ENCODE data around the gene SHROOM2.
A peak's percentile ranks its signal among the peaks of the same experiment; 100 is the strongest.
"Not testable (repeated sequence)": the region's sequence is repeated elsewhere in the genome, so short reads cannot be mapped to it uniquely, and the experiment has no call there.

SHROOM2 gene

DNA sequence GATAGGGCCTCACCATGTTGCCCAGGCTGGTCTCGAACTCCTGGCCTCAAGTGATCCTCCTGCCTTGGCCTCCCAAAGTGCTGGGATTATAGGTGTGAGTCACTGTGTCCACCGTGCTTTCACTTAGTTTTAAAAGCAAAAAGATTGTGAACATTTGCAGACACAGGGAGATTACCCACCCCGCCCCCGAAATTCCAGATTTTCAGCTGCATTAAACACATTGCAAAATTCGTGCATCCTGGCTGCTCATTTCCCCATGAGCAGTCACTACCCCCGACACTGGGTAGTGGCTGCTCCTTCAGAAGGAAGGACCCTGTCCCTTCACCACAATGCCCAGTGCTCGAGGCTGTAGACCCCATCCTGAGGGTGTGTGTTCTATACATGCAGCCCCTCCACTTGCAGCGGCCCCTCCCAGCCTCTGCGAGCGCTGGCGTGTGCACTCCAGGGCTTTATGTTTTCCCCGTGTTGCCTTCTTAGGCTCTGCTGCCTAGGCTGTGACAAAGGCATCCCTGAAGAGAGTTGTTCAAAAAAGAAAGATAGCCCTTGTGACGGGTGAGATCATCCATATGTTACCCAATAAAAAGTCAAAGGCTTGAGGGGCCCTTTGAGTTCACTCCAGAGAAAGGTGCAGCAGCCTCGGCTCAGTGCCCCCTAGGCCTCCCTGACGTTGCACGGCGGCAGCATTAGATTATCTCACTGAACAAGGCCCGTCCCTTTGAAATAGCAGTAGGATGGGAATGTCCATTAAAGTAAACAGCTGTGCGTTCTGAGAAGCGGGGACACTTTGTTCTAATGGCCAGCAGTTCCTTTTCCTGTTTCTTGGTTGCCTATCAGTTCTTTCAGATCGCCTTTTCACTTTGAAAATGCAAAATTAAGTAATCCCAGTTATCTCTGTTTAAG lies 71.6 kb downstream of the SHROOM2 start:
- peaks cover 22% of the 10 kb centered on the region for H3K27me3 ChIP-seq (replicated peaks; ENCODE audit: control insufficient read depth, insufficient read depth, low read length)
- DNase-seq (ENCODE audit: low read depth), result no peak
- H3K9me3 ChIP-seq (ENCODE audit: control insufficient read depth, low read length), result no peaks in the 10 kb centered on the region
- H3K4me1 ChIP-seq (ENCODE audit: control insufficient read depth, insufficient read depth, low read length), result no peaks in the 10 kb centered on the region
- no peak overlapping the region for H3K4me3 ChIP-seq (ENCODE audit: low read length)
- no peak overlapping the region for H3K9ac ChIP-seq (ENCODE audit: low read length)
- H3K36me3 ChIP-seq (ENCODE audit: control insufficient read depth, insufficient read depth, low read length, severe bottlenecking), result no peaks in the 10 kb centered on the region

DNA sequence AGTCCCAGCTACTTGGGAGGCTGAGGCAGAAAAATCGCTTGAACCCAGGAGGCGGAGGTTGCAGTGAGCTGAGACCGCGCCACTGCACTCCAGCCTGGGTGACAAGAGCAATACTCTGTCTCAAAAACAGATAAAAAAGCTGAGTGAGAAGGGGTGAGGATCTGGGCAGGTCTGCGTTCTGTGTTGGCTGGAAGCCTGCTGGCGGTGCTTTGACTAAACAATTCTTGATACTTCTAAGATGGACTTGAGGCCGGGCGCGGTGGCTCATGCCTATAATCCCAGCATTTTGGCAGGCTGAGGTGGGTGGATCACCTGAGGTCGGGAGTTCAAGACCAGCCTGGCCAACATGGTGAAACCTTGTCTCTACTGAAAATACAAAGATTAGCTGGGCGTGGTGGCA lies 72.5 kb downstream of the SHROOM2 start:
- not testable (repeated sequence) for H3K9me3 ChIP-seq (ENCODE audit: control insufficient read depth, low read length); H3K9ac ChIP-seq (ENCODE audit: low read length); DNase-seq (ENCODE audit: low read depth); H3K4me3 ChIP-seq (ENCODE audit: low read length); H3K4me1 ChIP-seq (ENCODE audit: control insufficient read depth, insufficient read depth, low read length); H3K36me3 ChIP-seq (ENCODE audit: control insufficient read depth, insufficient read depth, low read length, severe bottlenecking)
- peaks cover 16% of the 10 kb centered on the region for H3K27me3 ChIP-seq (replicated peaks; ENCODE audit: control insufficient read depth, insufficient read depth, low read length)

DNA sequence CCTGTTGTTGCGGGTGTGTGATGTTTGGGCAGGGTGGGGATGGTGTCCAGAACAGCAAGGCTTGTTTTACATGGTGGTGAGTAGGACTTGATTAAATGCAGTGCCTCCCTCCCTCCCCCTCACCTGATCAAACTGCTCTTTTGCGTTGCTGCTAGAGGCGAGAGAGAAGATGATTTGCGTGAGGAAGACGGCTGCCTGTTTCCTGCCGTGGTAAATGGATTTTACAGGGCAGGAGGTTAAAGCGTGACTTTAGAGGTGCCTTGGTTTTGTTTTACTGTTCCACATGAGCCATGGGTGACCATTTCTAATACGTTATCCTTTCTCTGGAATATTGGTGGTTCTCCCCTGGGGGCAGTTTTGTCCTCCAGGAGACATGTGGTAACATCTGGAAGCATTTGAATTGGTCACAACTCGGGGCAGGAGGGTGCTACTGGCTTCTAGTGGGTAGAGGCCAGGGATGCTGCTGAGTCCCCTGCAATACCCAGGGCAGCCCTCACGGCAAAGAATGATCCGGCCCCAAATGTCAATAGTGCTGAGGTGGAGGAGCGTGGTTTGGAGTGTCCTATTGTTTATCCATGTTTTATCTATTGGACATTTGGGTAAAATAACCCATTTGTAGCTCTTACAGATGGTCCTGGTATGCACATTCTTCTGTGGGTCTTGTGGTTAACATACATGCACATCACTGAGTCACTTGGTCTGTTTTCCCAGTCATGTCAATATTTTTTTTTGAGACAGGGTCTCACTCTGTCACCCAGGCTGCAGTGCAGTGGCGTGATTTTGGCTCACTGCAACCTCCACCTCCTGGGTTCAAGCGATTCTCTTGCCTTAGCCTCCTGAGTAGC lies 73.7 kb downstream of the SHROOM2 start:
- Histone ChIP-seq H3K36me3 (ENCODE audit: control insufficient read depth, insufficient read depth, low read length, severe bottlenecking) (no peaks in the 10 kb centered on the region), H3K27me3 (replicated peaks; ENCODE audit: control insufficient read depth, insufficient read depth, low read length) (peaks cover 8% of the 10 kb centered on the region), H3K4me1 (ENCODE audit: control insufficient read depth, insufficient read depth, low read length) (no peaks in the 10 kb centered on the region), H3K9ac (ENCODE audit: low read length) (no peak overlapping the region), H3K4me3 (ENCODE audit: low read length) (no peak overlapping the region), H3K9me3 (ENCODE audit: control insufficient read depth, low read length) (no peaks in the 10 kb centered on the region)
- peak; percentile 38 for DNase-seq (ENCODE audit: low read depth)

DNA sequence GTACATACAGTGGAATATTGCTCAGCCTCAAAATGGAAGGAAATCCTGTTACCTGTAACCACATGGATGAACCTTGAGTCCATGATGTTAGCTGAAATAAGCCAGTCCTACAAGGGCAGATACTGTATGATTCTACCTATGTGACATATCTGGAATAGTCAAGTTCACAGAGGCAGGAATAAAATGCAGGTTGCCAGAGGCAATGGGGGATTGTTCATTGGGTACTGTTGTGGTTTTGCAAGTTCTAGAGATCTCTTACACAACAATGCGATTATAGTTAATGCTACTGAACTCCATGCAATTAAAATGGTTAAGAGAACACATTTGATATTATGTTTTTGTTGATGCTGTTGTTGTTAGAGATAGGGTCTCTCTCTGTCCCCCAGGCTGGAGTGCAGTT lies 74.6 kb downstream of the SHROOM2 start:
- no peaks in the 10 kb centered on the region for H3K4me1 ChIP-seq (ENCODE audit: control insufficient read depth, insufficient read depth, low read length)
- H3K4me3 ChIP-seq (ENCODE audit: low read length), result no peak overlapping the region
- H3K9ac ChIP-seq (ENCODE audit: low read length), result no peak overlapping the region
- peaks cover 8% of the 10 kb centered on the region for H3K27me3 ChIP-seq (replicated peaks; ENCODE audit: control insufficient read depth, insufficient read depth, low read length)
- H3K9me3 ChIP-seq (ENCODE audit: control insufficient read depth, low read length), result no peaks in the 10 kb centered on the region
- DNase-seq (ENCODE audit: low read depth), result no peak
- H3K36me3 ChIP-seq (ENCODE audit: control insufficient read depth, insufficient read depth, low read length, severe bottlenecking), result no peaks in the 10 kb centered on the region

DNA sequence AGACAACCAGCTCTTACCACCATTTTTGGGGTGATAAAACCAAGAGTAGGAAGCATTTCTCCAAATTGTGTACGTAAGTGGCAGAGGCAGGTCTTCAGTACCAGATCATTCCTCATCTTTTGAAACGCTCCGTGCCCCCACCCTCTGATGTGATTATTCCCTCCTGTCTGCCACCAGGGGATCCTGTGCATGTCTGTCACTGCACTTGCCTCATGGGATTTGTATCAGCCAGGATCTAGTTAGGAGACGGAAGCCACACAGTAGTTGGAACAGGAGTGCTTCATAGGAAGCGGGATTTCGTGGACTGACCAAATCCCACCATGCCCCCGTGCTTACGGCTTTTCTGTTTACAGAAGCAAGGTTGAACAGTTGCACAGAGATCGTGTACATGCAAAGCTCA lies 75.5 kb downstream of the SHROOM2 start:
- Histone ChIP-seq H3K27me3 (replicated peaks; ENCODE audit: control insufficient read depth, insufficient read depth, low read length) (peaks cover 8% of the 10 kb centered on the region), H3K36me3 (ENCODE audit: control insufficient read depth, insufficient read depth, low read length, severe bottlenecking) (no peaks in the 10 kb centered on the region), H3K4me3 (ENCODE audit: low read length) (no peak overlapping the region), H3K9me3 (ENCODE audit: control insufficient read depth, low read length) (no peaks in the 10 kb centered on the region), H3K9ac (ENCODE audit: low read length) (no peak overlapping the region), H3K4me1 (ENCODE audit: control insufficient read depth, insufficient read depth, low read length) (no peaks in the 10 kb centered on the region)
- DNase-seq (ENCODE audit: low read depth), result no peak

- Histone ChIP-seq H3K9ac (ENCODE audit: low read length) (no peak overlapping the region), H3K4me3 (ENCODE audit: low read length) (no peak overlapping the region), H3K9me3 (ENCODE audit: control insufficient read depth, low read length) (no peaks in the 10 kb centered on the region), H3K4me1 (ENCODE audit: control insufficient read depth, insufficient read depth, low read length) (no peaks in the 10 kb centered on the region), H3K27me3 (replicated peaks; ENCODE audit: control insufficient read depth, insufficient read depth, low read length) (peaks cover 14% of the 10 kb centered on the region), H3K36me3 (ENCODE audit: control insufficient read depth, insufficient read depth, low read length, severe bottlenecking) (no peaks in the 10 kb centered on the region)
- DNase-seq (ENCODE audit: low read depth), result no peak
These were observed 76.3 kb downstream of the SHROOM2 start for GRCh38 chrX:9862525-9862924.

DNA sequence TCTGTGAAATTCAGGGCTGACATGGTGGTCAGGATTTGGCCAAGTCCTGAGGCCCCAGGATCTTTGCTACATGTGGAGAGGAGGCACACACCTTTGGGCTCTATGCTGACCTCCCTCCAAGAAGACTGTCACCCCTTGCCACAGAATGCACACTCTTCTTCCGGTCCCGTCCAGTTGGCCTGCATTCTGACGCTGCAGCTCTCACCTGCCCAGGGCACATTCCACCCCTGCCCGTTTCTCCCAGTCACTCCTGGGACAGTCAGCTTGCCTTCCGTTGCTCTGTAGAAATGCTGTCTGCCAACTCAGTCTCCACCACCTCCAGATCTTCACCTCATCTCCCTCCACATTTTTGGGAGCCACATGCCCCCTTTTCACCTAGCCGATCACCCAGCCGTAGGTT lies 76.7 kb downstream of the SHROOM2 start:
- no peaks in the 10 kb centered on the region for H3K36me3 ChIP-seq (ENCODE audit: control insufficient read depth, insufficient read depth, low read length, severe bottlenecking)
- H3K4me3 ChIP-seq (ENCODE audit: low read length), result no peak overlapping the region
- no peak overlapping the region for H3K9ac ChIP-seq (ENCODE audit: low read length)
- H3K9me3 ChIP-seq (ENCODE audit: control insufficient read depth, low read length), result no peaks in the 10 kb centered on the region
- DNase-seq (ENCODE audit: low read depth), result no peak
- H3K4me1 ChIP-seq (ENCODE audit: control insufficient read depth, insufficient read depth, low read length), result no peaks in the 10 kb centered on the region
- peaks cover 11% of the 10 kb centered on the region for H3K27me3 ChIP-seq (replicated peaks; ENCODE audit: control insufficient read depth, insufficient read depth, low read length)

GRCh38 chrX:9864011-9864410 lies 77.8 kb downstream of the SHROOM2 start:
- Histone ChIP-seq H3K4me3 (ENCODE audit: low read length) (no peak overlapping the region), H3K4me1 (ENCODE audit: control insufficient read depth, insufficient read depth, low read length) (no peaks in the 10 kb centered on the region), H3K36me3 (ENCODE audit: control insufficient read depth, insufficient read depth, low read length, severe bottlenecking) (no peaks in the 10 kb centered on the region), H3K27me3 (replicated peaks; ENCODE audit: control insufficient read depth, insufficient read depth, low read length) (peaks cover 10% of the 10 kb centered on the region), H3K9me3 (ENCODE audit: control insufficient read depth, low read length) (no peaks in the 10 kb centered on the region), H3K9ac (ENCODE audit: low read length) (no peak overlapping the region)
- DNase-seq (ENCODE audit: low read depth), result no peak

GRCh38 chrX:9865804-9866472 lies 79.7 kb downstream of the SHROOM2 start:
- Histone ChIP-seq H3K9ac (ENCODE audit: low read length) (no peak overlapping the region), H3K4me3 (ENCODE audit: low read length) (no peak overlapping the region), H3K36me3 (ENCODE audit: control insufficient read depth, insufficient read depth, low read length, severe bottlenecking) (no peaks in the 10 kb centered on the region), H3K27me3 (replicated peaks; ENCODE audit: control insufficient read depth, insufficient read depth, low read length) (peaks cover 7% of the 10 kb centered on the region), H3K4me1 (ENCODE audit: control insufficient read depth, insufficient read depth, low read length) (no peaks in the 10 kb centered on the region), H3K9me3 (ENCODE audit: control insufficient read depth, low read length) (no peaks in the 10 kb centered on the region)
- no peak for DNase-seq (ENCODE audit: low read depth)

- no peak overlapping the region for H3K4me3 ChIP-seq (ENCODE audit: low read length)
- no peak overlapping the region for H3K9ac ChIP-seq (ENCODE audit: low read length)
- no peaks in the 10 kb centered on the region for H3K4me1 ChIP-seq (ENCODE audit: control insufficient read depth, insufficient read depth, low read length)
- no peaks in the 10 kb centered on the region for H3K9me3 ChIP-seq (ENCODE audit: control insufficient read depth, low read length)
- DNase-seq (ENCODE audit: low read depth), result no peak
- no peaks in the 10 kb centered on the region for H3K36me3 ChIP-seq (ENCODE audit: control insufficient read depth, insufficient read depth, low read length, severe bottlenecking)
- peaks cover 11% of the 10 kb centered on the region for H3K27me3 ChIP-seq (replicated peaks; ENCODE audit: control insufficient read depth, insufficient read depth, low read length)
These were observed 80.4 kb downstream of the SHROOM2 start for GRCh38 chrX:9866633-9867032.

- no peaks in the 10 kb centered on the region for H3K9me3 ChIP-seq (ENCODE audit: control insufficient read depth, low read length)
- peaks cover 11% of the 10 kb centered on the region for H3K27me3 ChIP-seq (replicated peaks; ENCODE audit: control insufficient read depth, insufficient read depth, low read length)
- H3K4me1 ChIP-seq (ENCODE audit: control insufficient read depth, insufficient read depth, low read length), result no peaks in the 10 kb centered on the region
- no peak for DNase-seq (ENCODE audit: low read depth)
- no peak overlapping the region for H3K4me3 ChIP-seq (ENCODE audit: low read length)
- no peak overlapping the region for H3K9ac ChIP-seq (ENCODE audit: low read length)
- no peaks in the 10 kb centered on the region for H3K36me3 ChIP-seq (ENCODE audit: control insufficient read depth, insufficient read depth, low read length, severe bottlenecking)
These were observed 81.0 kb downstream of the SHROOM2 start for GRCh38 chrX:9867226-9867625.
